H1 (cell line): ENCODE data around the gene VGLL4. TPM values are rescaled to one million over a fixed set of nuclear protein-coding genes. Genes with fewer than 3 reads are reported as not detected.
"Not testable (repeated sequence)": the region's sequence is repeated elsewhere in the genome, so short reads cannot be mapped to it uniquely, and the experiment has no call there.

Experiments used
- CTCF ChIA-PET: fragments of 300-600 bp; sonication (Branson Sonifier 250); formaldehyde crosslinking; loops from one replicate; lab custom pipeline; 2021; ENCODE audit not compliant: partially characterized antibody; lab: Charles Lee
- POLR2A ChIA-PET: fragments of 300-600 bp; sonication (Branson Sonifier 250); formaldehyde crosslinking; loops from one replicate; lab custom pipeline; 2021; ENCODE audit warnings: inconsistent platforms; ENCODE audit not compliant: partially characterized antibody; lab: Charles Lee
- DNase-seq, 2 experiments: peaks; one replicate each; pipeline versions ENCODE4 v3.0.0 to v3.0.0-alpha.2; 2010 to 2022; ENCODE audit warnings: low spot score in 2 of 2, low read depth in 1 of 2, mixed read lengths in 1 of 2
- FAIRE-seq: peaks from 2 replicates; lab custom pipeline; 2011; peaks lifted over from hg19 to GRCh38; lab: Jason Lieb, UNC
- H2AFZ ChIP-seq: 2 replicates; pipeline ENCODE4 v1.8.1; 2012; ENCODE audit warnings: low read length, inconsistent platforms
- H2AK5ac ChIP-seq: 2 replicates; pipeline ENCODE4 v1.6.1; 2013; ENCODE audit warnings: low read depth, low read length
- H2BK120ac ChIP-seq: replicated peaks from 2 replicates; pipeline ENCODE3; 2013; ENCODE audit warnings: low read depth, low read length, inconsistent platforms
- H2BK12ac ChIP-seq: 2 replicates; pipeline ENCODE4 v1.6.1; 2013; ENCODE audit warnings: low read depth, low read length
- H2BK15ac ChIP-seq: 2 replicates; pipeline ENCODE4 v1.6.1; 2013; ENCODE audit warnings: low read length
- H2BK20ac ChIP-seq: 2 replicates; pipeline ENCODE4 v1.6.1; 2013; ENCODE audit warnings: low read length
- H2BK5ac ChIP-seq: 2 replicates; pipeline ENCODE4 v1.6.1; 2013; ENCODE audit warnings: low read depth, low read length
- H3K14ac ChIP-seq: 2 replicates; pipeline ENCODE4 v1.6.1; 2013; ENCODE audit warnings: inconsistent platforms; ENCODE audit not compliant: insufficient read length
- H3K18ac ChIP-seq: 2 replicates; pipeline ENCODE4 v1.6.1; 2013; ENCODE audit warnings: low read length; ENCODE audit errors: extremely low read depth
- H3K23ac ChIP-seq: 2 replicates; pipeline ENCODE4 v1.6.1; 2013; ENCODE audit warnings: inconsistent platforms; ENCODE audit not compliant: insufficient read length
- H3K23me2 ChIP-seq: 2 replicates; pipeline ENCODE4 v1.6.1; 2013; ENCODE audit warnings: low read depth, low read length
- H3K27ac ChIP-seq: 2 replicates; pipeline ENCODE4 v1.6.1; 2011; ENCODE audit warnings: low read depth, low read length, inconsistent platforms
- H3K27me3 ChIP-seq, 4 experiments: replicated peaks in 1 of 4; 1 replicate in 1 of 4; 2 replicates in 3 of 4; pipeline versions ENCODE4 v1.6.1 to v1.8.1; 2011 to 2013; ENCODE audit warnings: low read length in 3 of 4, mild to moderate bottlenecking in 3 of 4, inconsistent platforms in 2 of 4, mixed read lengths in 2 of 4, moderate library complexity in 1 of 4; ENCODE audit not compliant: control insufficient read depth in 3 of 4, insufficient read depth in 3 of 4; ENCODE audit errors: extremely low read depth in 1 of 4
- H3K36me3 ChIP-seq, 4 experiments: 2 replicates each; pipeline versions ENCODE4 v1.6.1 to v1.8.1; 2011 to 2013; ENCODE audit warnings: mild to moderate bottlenecking in 4 of 4, low read length in 3 of 4, moderate library complexity in 2 of 4, control low read depth in 1 of 4, inconsistent platforms in 1 of 4; ENCODE audit not compliant: insufficient read depth in 4 of 4, control insufficient read depth in 2 of 4
- H3K4ac ChIP-seq: replicated peaks from 2 replicates; pipeline ENCODE3; 2013; ENCODE audit warnings: low read length, low read depth, mixed read lengths, inconsistent platforms; ENCODE audit not compliant: insufficient read length
- H3K4me1 ChIP-seq, 4 experiments: replicated peaks in 1 of 4; 1 replicate in 1 of 4; 2 replicates in 3 of 4; pipeline versions ENCODE4 v1.6.1 to v1.8.1; 2011 to 2013; ENCODE audit warnings: low read length in 3 of 4, inconsistent platforms in 2 of 4, mixed read lengths in 1 of 4; ENCODE audit not compliant: insufficient read depth in 4 of 4, control insufficient read depth in 3 of 4
- H3K4me2 ChIP-seq, 2 experiments: 2 replicates each; pipeline versions ENCODE4 v1.6.1 to v1.8.1; 2011 to 2013; ENCODE audit warnings: low read depth in 2 of 2, low read length in 2 of 2, control low read depth in 1 of 2, inconsistent platforms in 1 of 2, mild to moderate bottlenecking in 1 of 2; ENCODE audit not compliant: insufficient read depth in 1 of 2
- H3K4me3 ChIP-seq, 4 experiments: fragments of 200-600, 300-600 bp in 1 of 4; sonication (generic), shearing (Covaris generic), sonication (Bioruptor Twin) in 1 of 4; 2 replicates each; pipeline versions ENCODE4 v1.5.1 to v1.8.1; 2011 to 2016; ENCODE audit warnings: low read length in 4 of 4, low read depth in 3 of 4, control low read depth in 2 of 4, inconsistent platforms in 2 of 4, mild to moderate bottlenecking in 2 of 4, mixed read lengths in 1 of 4, moderate library complexity in 1 of 4; ENCODE audit not compliant: insufficient read depth in 2 of 4; ENCODE audit errors: extremely low read depth in 1 of 4
- H3K56ac ChIP-seq: replicated peaks from 2 replicates; pipeline ENCODE3; 2013; ENCODE audit warnings: low read depth, mild to moderate bottlenecking, mixed read lengths, low read length, inconsistent platforms; ENCODE audit not compliant: insufficient read length
- H3K79me1 ChIP-seq: 2 replicates; pipeline ENCODE4 v1.6.1; 2013; ENCODE audit warnings: low read depth, low read length, control low read depth
- H3K79me2 ChIP-seq, 2 experiments: 2 replicates each; pipeline versions ENCODE4 v1.6.1 to v1.8.1; 2012 to 2013; ENCODE audit warnings: low read length in 2 of 2, mild to moderate bottlenecking in 2 of 2, inconsistent platforms in 1 of 2; ENCODE audit not compliant: insufficient read depth in 2 of 2, control insufficient read depth in 1 of 2
- H3K9ac ChIP-seq, 4 experiments: replicated peaks in 1 of 4; 1 replicate in 1 of 4; 2 replicates in 3 of 4; pipeline versions ENCODE4 v1.6.1 to v1.8.1; 2011 to 2013; ENCODE audit warnings: low read depth in 3 of 4, low read length in 3 of 4, control low read depth in 2 of 4, mild to moderate bottlenecking in 2 of 4, moderate library complexity in 2 of 4, inconsistent platforms in 1 of 4; ENCODE audit errors: extremely low read depth in 1 of 4
- H3K9me3 ChIP-seq, 2 experiments: 2 replicates each; pipeline versions ENCODE4 v1.6.1 to v1.8.1; 2012 to 2013; ENCODE audit warnings: mild to moderate bottlenecking in 2 of 2, moderate library complexity in 2 of 2, control low read depth in 1 of 2, inconsistent platforms in 1 of 2, low read depth in 1 of 2, low read length in 1 of 2, mixed read lengths in 1 of 2; ENCODE audit not compliant: insufficient read depth in 2 of 2
- H4K20me1 ChIP-seq, 2 experiments: replicated peaks in 1 of 2; 2 replicates each; pipeline versions ENCODE3 to v1.8.1; 2011 to 2013; ENCODE audit warnings: inconsistent platforms in 2 of 2, low read length in 2 of 2, mild to moderate bottlenecking in 1 of 2; ENCODE audit not compliant: insufficient read depth in 2 of 2, control insufficient read depth in 1 of 2
- H4K5ac ChIP-seq: 2 replicates; pipeline ENCODE4 v1.6.1; 2013; ENCODE audit warnings: low read length, low read depth, mixed read lengths, inconsistent platforms; ENCODE audit not compliant: insufficient read length
- H4K8ac ChIP-seq: 2 replicates; pipeline ENCODE4 v1.8.0; 2013; ENCODE audit warnings: mild to moderate bottlenecking, moderate library complexity, low read length, inconsistent platforms; ENCODE audit not compliant: insufficient read depth; ENCODE audit errors: extremely low read depth
- H4K91ac ChIP-seq: replicated peaks from 2 replicates; pipeline ENCODE3; 2013; ENCODE audit warnings: low read length, mixed read lengths, inconsistent platforms; ENCODE audit not compliant: insufficient read length
- GABPA ChIP-seq: IDR thresholded peaks from 2 replicates; pipeline ENCODE4 v1.6.1; 2011; ENCODE audit warnings: mild to moderate bottlenecking, low read length, moderate library complexity, borderline replicate concordance; ENCODE audit not compliant: insufficient read depth
- SUZ12 ChIP-seq: fragments of 200-600 bp; sonication (generic); IDR thresholded peaks from 2 replicates; pipeline ENCODE4 v1.6.1; 2012; ENCODE audit warnings: mild to moderate bottlenecking, inconsistent platforms, low read length, moderate library complexity, mixed read lengths
- WGBS, 2 experiments: shearing (Covaris generic) in 1 of 2; methylation state at CpG; one replicate each; pipeline versions ENCODE4 v1.1.6 to v1.1.7; 2013 to 2015; ENCODE audit warnings: low lambda C conversion rate in 2 of 2, mixed read lengths in 2 of 2, inconsistent platforms in 1 of 2, low coverage in 1 of 2, missing lambda C conversion rate in 1 of 2; ENCODE audit not compliant: insufficient replicate concordance in 2 of 2, insufficient coverage in 1 of 2, insufficient read length in 1 of 2; ENCODE audit errors: extremely low coverage in 1 of 2, missing lambda C conversion rate in 1 of 2; 5-methylcytosine and 5-hydroxymethylcytosine counted together
- polyA plus RNA-seq, 7 experiments: library from polyadenylated mRNA; depleted of rRNA in 3 of 7; stranded (reverse) in 5 of 7; unstranded in 2 of 7; fragments of >200 nt in 5 of 7; fragments of 200-250 nt in 2 of 7; gene quantifications; 1 replicate in 5 of 7; 2 replicates in 1 of 7; 4 replicates in 1 of 7; pipeline versions ENCODE4 v1.2.1 to v1.2.3, GENCODE V29; 2011 to 2013; ENCODE audit warnings: missing spikeins in 2 of 7, mixed read lengths in 2 of 7
- total RNA-seq: library from RNA; stranded (reverse); fragmentation: NEBNext Ultra II Directional; extraction: Animal tissue kit (Norgen Biotek cat#: 25700); gene quantifications from 2 replicates; pipeline ENCODE4 v1.2.1, GENCODE V29; 2021

Gene VGLL4
- total and polyA plus RNA-seq, 2 of the 8 experiments (the other 6 are each of a cell fraction or from before 2014, with no cell fraction given) = 45.1 to 50.0 TPM

- TF ChIP-seq SUZ12 (no peak), GABPA (no peak)
- TF ChIP-seq, all 59 proteins: peak for 0
Measured at GRCh38 chr3:11574981-11575669, 68.6 kb downstream of the VGLL4 start (continued).

DNA sequence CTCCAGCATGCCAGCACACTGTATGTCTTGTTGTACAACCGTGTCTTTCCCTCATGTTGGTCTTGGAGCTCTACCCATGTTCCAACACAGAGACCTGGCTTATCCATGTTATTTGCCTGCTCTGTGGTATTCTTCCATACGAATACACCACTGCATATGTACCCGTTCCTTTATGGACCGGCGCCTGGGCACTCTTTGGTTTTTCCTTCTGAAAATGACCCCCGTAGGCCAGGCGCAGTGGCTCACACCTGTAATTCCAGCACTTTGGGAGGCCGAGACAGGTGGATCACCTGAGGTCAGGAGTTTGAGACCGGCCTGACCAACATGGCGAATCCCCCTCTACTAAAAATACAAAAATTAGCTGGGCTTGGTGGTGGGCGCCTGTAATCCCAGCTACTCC, 71.1 kb downstream of the VGLL4 start:
- H3K79me2 ChIP-seq = peaks cover 0 to 60% of the 10 kb centered on the region in 2 experiments; a peak in 3 of 4 replicates
- H3K4ac ChIP-seq, H3K23me2 ChIP-seq, H2BK20ac ChIP-seq, H3K27me3 ChIP-seq, H2BK120ac ChIP-seq, H2BK12ac ChIP-seq, H4K5ac ChIP-seq, H3K9ac ChIP-seq, H2BK15ac ChIP-seq, H2BK5ac ChIP-seq, H3K9me3 ChIP-seq, H2AK5ac ChIP-seq, H3K36me3 ChIP-seq, H3K4me3 ChIP-seq, H4K91ac ChIP-seq, H2AFZ ChIP-seq, H3K23ac ChIP-seq, H3K56ac ChIP-seq, H3K4me1 ChIP-seq, DNase-seq, H3K79me1 ChIP-seq, H3K18ac ChIP-seq, H4K8ac ChIP-seq, POLR2A ChIA-PET, FAIRE-seq, H3K27ac ChIP-seq, H3K14ac ChIP-seq, H3K4me2 ChIP-seq: not testable (repeated sequence)
- WGBS, 2 experiments = 92% methylated on average over 11 of the region's 11 CpGs; no CpG with 5 or more reads in 1 of the 2 experiments
- CTCF ChIA-PET = interaction anchor here (1.0 kb wide), 1 partner anchor 79 kb away, joined by 4 read pairs; no protein-coding TSS in a partner anchor
- peaks cover 8 to 27% of the 10 kb centered on the region in 2 experiments for H4K20me1 ChIP-seq
